Vagina (tissue), 2 donors: ENCODE results near the gene ZNF221.

Source experiments
- CTCF ChIP-seq, 3 experiments: fragments of 450-650 bp in 2 of 3; fragments of 200-600 bp in 1 of 3; sonication (generic) in 1 of 3; IDR thresholded peaks; one replicate each; pipeline ENCODE4 v1.5.1; 2017 to 2019; ENCODE audit warnings: antibody characterized with exemption in 3 of 3, mild to moderate bottlenecking in 2 of 3, moderate library complexity in 2 of 3
- POLR2A ChIP-seq, 2 donors: fragments of 450-650 bp; IDR thresholded peaks; one replicate each; pipeline ENCODE4 v1.6.1; 2017; ENCODE audit warnings: antibody characterized with exemption in 2 of 2, mild to moderate bottlenecking in 2 of 2, moderate library complexity in 2 of 2
- POLR2AphosphoS5 ChIP-seq, 2 donors: sonication (generic); formaldehyde crosslinking; IDR thresholded peaks; one replicate each; pipeline ENCODE4 v1.9.0; 2017; ENCODE audit warnings: antibody characterized with exemption in 2 of 2, mild to moderate bottlenecking in 2 of 2, low read depth in 1 of 2; ENCODE audit not compliant: insufficient read depth in 1 of 2

- no peak for TF ChIP-seq CTCF (IDR thresholded peaks at IDR 0.05)
- no peak for TF ChIP-seq POLR2A (IDR thresholded peaks at IDR 0.05)
- TF ChIP-seq POLR2AphosphoS5 (IDR thresholded peaks at IDR 0.05; ENCODE audit: insufficient read depth in 1 of 2, low read depth in 1 of 2): no peak
These were observed 45.1 kb upstream of the ZNF221 start for GRCh38 chr19:43905897-43906296.
